SU-DHL-6 (cell line): ENCODE results near the gene COBLL1.

Experiments used
- H2AFZ ChIP-seq: fragments of 200-600 bp; sonication (generic); 2 replicates; pipeline ENCODE4 v1.6.1; 2014; ENCODE audit warnings: low read depth, mild to moderate bottlenecking, moderate library complexity, mixed read lengths, antibody characterized with exemption, low read length; ENCODE audit not compliant: severe bottlenecking
- H3F3A ChIP-seq: fragments of 200-600 bp; shearing (Covaris generic); 2 replicates; pipeline ENCODE4 v1.6.0; 2016; ENCODE audit warnings: antibody characterized with exemption, mild to moderate bottlenecking; ENCODE audit not compliant: insufficient read depth
- H3K27ac ChIP-seq: fragments of 200-600 bp; sonication (generic); 2 replicates; pipeline ENCODE4 v1.5.1; 2016; ENCODE audit warnings: low read depth, mild to moderate bottlenecking, low read length, moderate library complexity, mixed read lengths
- H3K27me3 ChIP-seq: fragments of 200-600 bp; sonication (generic), shearing (Covaris generic); 2 replicates; pipeline ENCODE4 v1.6.0; 2014; ENCODE audit warnings: mild to moderate bottlenecking, low read length
- H3K36me3 ChIP-seq: fragments of 200-600 bp; sonication (generic); 2 replicates; pipeline ENCODE4 v1.6.1; 2014; ENCODE audit warnings: mild to moderate bottlenecking, low read length, mixed read lengths
- H3K4me2 ChIP-seq: fragments of 300-600, 200-600 bp; shearing (Covaris generic), sonication (generic); 2 replicates; pipeline ENCODE4 v1.6.0; 2014; ENCODE audit warnings: low read length, low read depth, mild to moderate bottlenecking; ENCODE audit not compliant: poor library complexity, severe bottlenecking
- H3K4me3 ChIP-seq: fragments of 200-600 bp; sonication (generic); 2 replicates; pipeline ENCODE4 v1.5.1; 2014; ENCODE audit warnings: antibody characterized with exemption, low read length, mild to moderate bottlenecking, mixed read lengths; ENCODE audit not compliant: insufficient read depth, poor library complexity, severe bottlenecking
- H3K79me2 ChIP-seq: fragments of 200-600 bp; sonication (generic); 2 replicates; pipeline ENCODE4 v1.6.1; 2014; ENCODE audit warnings: mild to moderate bottlenecking, low read length, moderate library complexity; ENCODE audit not compliant: insufficient read depth
- H3K9ac ChIP-seq: fragments of 200-600 bp; sonication (generic); 2 replicates; pipeline ENCODE4 v1.7.0; 2014; ENCODE audit warnings: mild to moderate bottlenecking, low read length
- H3K9me2 ChIP-seq: fragments of 200-600 bp; sonication (generic); replicated peaks from 2 replicates; pipeline ENCODE4 v1.6.1; 2014; ENCODE audit warnings: low read length; ENCODE audit not compliant: insufficient read depth
- H3K9me3 ChIP-seq: fragments of 200-600 bp; sonication (generic); 2 replicates; pipeline ENCODE4 v1.6.1; 2014; ENCODE audit warnings: low read length, mixed read lengths; ENCODE audit not compliant: insufficient read depth
- H4K20me1 ChIP-seq: fragments of 200-600 bp; sonication (generic); 2 replicates; pipeline ENCODE4 v1.6.1; 2014; ENCODE audit warnings: low read depth, mild to moderate bottlenecking, antibody characterized with exemption, low read length, moderate library complexity, mixed read lengths
- CTCF ChIP-seq: fragments of 200-600 bp; sonication (generic); IDR thresholded peaks from one replicate; pipeline ENCODE4 v1.5.1; 2017; ENCODE audit warnings: antibody characterized with exemption, mild to moderate bottlenecking, low read length, moderate library complexity; ENCODE audit not compliant: insufficient read depth, poor library complexity, severe bottlenecking
- EZH2phosphoT487 ChIP-seq: fragments of 200-600 bp; sonication (generic), shearing (Covaris generic); conservative IDR thresholded peaks from 2 replicates; pipeline ENCODE4 v1.6.1; 2018; ENCODE audit warnings: mild to moderate bottlenecking, antibody characterized with exemption, low read length, moderate library complexity, mixed read lengths

The COBLL1 gene

GRCh38 chr2:164752956-164753355 lies 88.7 kb downstream of the COBLL1 start:
- H3F3A ChIP-seq: no peaks in the 10 kb centered on the region
- no peaks in the 10 kb centered on the region for H3K9me3 ChIP-seq
- H3K9ac ChIP-seq: no peak overlapping the region
- no peak overlapping the region for H3K27ac ChIP-seq
- H3K4me2 ChIP-seq: no peak overlapping the region
- no peaks in the 10 kb centered on the region for H4K20me1 ChIP-seq
- no peak overlapping the region for H3K4me3 ChIP-seq
- no peaks in the 10 kb centered on the region for H3K79me2 ChIP-seq
- H3K27me3 ChIP-seq: no peaks in the 10 kb centered on the region
- H3K9me2 ChIP-seq: no peaks in the 10 kb centered on the region
- TF ChIP-seq CTCF (no peak), EZH2phosphoT487 (no peak)
- no peaks in the 10 kb centered on the region for H3K36me3 ChIP-seq
- H2AFZ ChIP-seq: no peak overlapping the region

DNA sequence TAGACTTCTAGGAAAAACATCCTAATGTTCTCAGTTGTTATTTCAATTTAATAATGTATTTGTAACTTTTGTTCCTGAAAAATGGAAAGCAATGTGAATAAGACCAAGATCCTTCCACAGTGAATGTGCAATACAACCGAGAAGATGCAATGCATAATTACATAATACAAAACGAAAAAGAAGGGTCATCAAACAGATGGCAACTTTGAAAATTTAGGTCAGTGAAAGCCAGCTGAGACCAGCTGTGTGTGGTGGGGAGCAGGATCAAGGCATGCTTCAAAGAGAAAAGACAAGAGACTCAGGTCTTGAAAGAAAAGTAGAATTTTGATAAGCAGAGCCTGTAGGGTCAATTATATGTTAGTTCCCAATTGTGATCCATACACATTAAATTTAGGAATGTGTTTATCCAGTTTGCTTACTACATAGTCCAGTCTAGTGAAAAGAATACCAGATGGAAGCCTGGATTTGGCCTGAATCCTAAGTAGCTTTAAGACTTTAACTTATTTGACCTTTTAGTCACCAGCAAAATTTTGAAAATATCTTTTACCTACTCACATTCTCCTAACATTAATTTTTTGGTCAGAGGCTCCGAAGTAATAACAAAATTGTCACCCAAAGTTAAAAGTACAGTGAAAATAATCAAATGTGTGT lies 93.7 kb downstream of the COBLL1 start:
- no peaks in the 10 kb centered on the region for H3K27me3 ChIP-seq
- H3K79me2 ChIP-seq: no peaks in the 10 kb centered on the region
- H3K9ac ChIP-seq: no peak overlapping the region
- no peak overlapping the region for H3K27ac ChIP-seq
- TF ChIP-seq EZH2phosphoT487 (no peak), CTCF (no peak)
- no peaks in the 10 kb centered on the region for H4K20me1 ChIP-seq
- no peaks in the 10 kb centered on the region for H3K9me3 ChIP-seq
- no peaks in the 10 kb centered on the region for H3F3A ChIP-seq
- no peak overlapping the region for H3K4me2 ChIP-seq
- H3K9me2 ChIP-seq: no peaks in the 10 kb centered on the region
- no peak overlapping the region for H3K4me3 ChIP-seq
- H3K36me3 ChIP-seq: no peaks in the 10 kb centered on the region
- no peak overlapping the region for H2AFZ ChIP-seq

DNA sequence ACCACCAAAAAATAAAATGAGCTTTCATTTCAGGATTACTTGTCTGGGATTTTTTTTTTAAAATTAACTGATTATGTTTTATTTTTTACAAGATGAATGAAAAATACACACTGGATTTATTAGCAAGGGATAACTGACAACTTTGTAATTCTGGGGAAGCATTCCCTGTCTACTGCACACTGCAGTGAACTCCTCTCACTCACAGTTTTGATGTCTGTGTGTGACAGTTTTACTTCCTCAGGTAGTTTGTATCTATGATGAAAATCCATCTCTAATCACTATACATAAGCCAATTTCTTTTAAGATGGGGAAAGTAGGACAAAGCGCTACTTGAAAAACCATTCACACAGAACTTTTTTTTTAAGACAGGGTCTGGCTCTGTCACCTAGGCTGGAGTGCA lies 94.5 kb downstream of the COBLL1 start:
- no peaks in the 10 kb centered on the region for H3K9me3 ChIP-seq
- no peaks in the 10 kb centered on the region for H3K36me3 ChIP-seq
- no peak for TF ChIP-seq CTCF
- no peak for TF ChIP-seq EZH2phosphoT487
- H2AFZ ChIP-seq: no peak overlapping the region
- no peak overlapping the region for H3K4me3 ChIP-seq
- H3K4me2 ChIP-seq: no peak overlapping the region
- H3K27ac ChIP-seq: no peak overlapping the region
- no peak overlapping the region for H3K9ac ChIP-seq
- no peaks in the 10 kb centered on the region for H3K79me2 ChIP-seq
- no peaks in the 10 kb centered on the region for H3K27me3 ChIP-seq
- no peaks in the 10 kb centered on the region for H3F3A ChIP-seq
- H4K20me1 ChIP-seq: no peaks in the 10 kb centered on the region
- H3K9me2 ChIP-seq: no peaks in the 10 kb centered on the region
